HG02973 (cell line): ENCODE data around the gene HIVEP3.
A peak's percentile ranks its signal among the peaks of the same experiment; 100 is the strongest.
"Not testable (repeated sequence)": the region's sequence is repeated elsewhere in the genome, so short reads cannot be mapped to it uniquely, and the experiment has no call there.

Source experiments
- ATAC-seq: cut with Tn5 transposase; IDR thresholded peaks from one replicate; pipeline ENCODE4 v1.9.1; 2021; ENCODE audit warnings: moderate library complexity; ENCODE audit not compliant: unreplicated experiment

HIVEP3 gene

DNA sequence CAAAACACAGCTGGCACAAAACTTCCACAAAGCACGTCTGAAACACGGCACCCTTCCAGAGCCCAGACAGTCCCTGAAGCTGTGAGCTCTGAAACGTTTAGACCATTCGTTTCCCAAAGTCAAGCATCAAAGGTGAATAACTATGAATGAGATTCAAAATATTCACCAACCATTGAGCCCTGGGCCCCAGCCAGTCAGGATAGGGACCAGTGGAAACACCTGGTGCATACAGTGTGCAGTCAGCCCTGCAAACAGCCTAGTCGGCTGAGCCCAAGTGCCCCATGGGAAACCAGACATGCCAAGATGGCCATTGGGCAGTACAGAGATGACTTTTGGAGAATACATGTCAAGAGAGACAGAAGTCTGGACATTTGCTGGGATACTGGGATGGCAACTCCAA lies 343.9 kb downstream of the HIVEP3 start:
- no peak for ATAC-seq

DNA sequence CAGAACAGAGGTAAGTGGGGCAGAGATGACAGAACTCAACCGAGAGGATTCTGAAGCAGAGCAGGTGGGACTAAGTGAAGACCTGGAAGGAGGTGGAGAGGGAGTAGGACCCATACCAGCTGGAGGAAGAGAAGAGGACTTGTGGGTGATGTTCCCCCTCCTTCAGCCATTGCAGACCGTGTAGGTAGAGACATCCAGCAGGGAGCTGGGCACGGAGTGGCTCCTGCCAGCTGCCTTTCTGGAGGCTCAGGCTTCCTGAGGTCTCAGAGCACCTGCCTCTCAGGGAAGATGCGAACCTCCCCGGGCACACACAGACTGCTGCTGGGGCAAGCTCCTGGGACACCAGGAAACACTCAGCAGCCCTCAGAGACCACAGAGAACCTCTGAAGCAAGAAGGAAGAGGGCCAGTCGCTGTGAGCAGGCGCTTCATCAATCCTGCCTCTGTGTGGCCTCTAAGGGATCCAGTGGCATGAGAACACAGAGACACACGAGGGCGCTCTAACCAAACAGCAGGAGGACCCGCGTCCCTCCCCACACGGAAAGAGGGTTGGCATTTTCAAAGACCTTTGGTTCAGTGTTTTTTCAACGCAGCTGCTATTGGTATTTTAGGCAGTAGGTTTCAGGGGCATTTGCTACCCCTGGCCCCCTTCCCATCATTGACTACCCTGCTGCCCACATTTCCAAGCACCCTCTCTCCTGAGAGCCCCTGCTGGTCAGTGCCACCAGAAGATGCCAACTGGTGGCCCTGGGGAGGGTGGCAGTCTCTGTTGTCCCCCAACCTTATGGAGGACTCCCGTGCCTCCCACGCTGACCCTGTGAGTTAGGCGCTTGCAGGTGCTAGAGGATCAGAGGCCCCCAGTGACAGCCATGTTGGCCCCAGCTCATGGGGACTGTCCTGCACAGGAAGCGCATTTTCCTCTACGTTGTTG lies 344.7 kb downstream of the HIVEP3 start:
- ATAC-seq = peak; percentile 62

DNA sequence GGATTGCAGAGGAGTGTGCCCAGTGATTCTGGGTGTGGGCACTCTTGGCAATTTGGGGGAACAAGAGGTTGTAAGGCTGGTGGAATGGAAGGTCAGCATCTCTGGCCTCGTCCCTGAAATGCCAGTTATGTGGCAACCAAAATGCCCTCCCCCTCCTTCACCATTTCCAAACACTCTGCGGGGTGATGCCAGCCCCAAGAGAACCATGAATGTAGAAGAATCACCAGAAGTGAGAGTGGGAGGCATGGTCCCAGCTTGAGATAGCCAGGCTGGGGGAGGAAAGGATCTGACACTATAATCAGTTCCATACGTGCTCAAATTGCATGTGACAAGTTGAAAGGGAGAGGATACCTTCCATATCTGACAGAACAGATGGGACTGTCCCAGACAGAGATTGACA lies 345.5 kb downstream of the HIVEP3 start:
- no peak for ATAC-seq

DNA sequence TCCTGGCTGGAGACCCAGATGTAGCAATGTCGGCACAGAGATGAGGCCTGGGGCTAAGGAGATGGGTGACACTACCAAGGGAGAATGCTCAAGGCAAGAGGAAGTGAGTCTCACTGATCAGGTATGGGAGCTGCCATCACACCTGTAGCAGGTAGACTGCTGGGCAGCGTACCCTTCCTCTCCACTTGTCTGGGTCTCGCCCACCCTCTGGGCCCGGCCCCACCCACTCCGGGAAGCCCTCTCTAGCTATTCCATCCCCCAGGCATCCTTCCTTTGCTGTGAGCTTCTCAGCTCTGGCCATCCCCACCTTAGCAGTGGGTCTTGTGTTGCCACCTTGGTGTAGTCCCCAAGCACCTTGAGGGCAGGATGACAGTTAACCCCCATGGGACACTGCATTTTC lies 346.5 kb downstream of the HIVEP3 start:
- no peak for ATAC-seq

DNA sequence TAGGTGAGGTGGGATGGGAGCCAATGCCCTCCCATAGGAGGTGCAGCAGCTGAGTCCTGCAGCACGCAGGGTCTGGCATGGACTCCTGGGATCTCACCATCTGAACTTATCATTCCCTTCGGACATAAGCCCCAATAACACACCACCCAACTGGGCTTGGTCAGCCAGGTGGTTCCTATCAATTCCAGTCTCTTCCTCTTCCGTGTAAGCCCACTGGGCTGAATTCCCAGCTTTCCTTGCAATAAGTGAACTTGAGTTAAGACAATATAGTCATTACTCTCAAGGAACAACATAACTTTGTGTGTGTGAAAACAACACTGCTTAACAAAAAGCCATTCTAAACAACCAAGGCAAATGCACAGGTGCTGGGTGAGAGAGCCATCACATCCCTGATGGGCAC lies 347.7 kb downstream of the HIVEP3 start:
- ATAC-seq = no peak

DNA sequence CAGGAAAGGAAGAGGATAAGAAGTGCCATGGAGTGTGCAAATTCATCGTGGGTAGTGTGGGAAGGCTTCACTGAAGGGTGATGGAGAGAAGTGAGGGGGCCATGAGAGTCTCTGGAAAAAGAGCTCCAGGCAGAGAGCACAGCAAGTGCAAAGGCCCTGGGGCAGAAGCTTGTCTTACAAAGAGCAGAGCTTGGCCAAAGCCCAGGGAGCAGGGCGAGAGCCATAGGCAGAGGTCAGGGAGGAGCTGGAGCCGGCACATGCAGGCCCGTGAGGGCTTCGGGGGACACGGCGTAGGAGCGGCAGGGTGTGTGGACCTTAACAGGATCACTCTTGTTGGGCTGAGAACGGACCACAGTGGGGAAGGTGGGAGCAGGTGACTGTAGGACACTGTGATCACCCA lies 350.5 kb downstream of the HIVEP3 start:
- ATAC-seq = no peak

DNA sequence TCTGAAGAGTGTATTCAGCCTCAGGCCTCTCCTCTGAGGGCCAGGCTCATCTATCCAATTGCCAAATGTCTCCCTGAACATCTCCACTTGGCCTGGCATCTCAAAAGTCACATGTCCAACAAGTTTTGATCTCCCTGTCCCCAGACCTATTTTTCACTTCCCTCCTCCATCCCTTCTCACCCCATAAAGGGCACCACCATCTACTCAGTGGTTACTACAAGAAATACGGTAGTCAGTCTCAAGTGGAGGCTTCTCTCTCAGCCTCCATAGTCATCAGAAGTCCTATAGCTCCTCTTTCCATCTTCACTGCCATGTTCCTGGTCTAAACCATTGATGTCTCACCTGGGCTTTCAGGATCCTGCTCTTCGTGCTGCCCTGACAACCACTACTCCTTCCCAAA lies 351.8 kb downstream of the HIVEP3 start:
- ATAC-seq = no peak

DNA sequence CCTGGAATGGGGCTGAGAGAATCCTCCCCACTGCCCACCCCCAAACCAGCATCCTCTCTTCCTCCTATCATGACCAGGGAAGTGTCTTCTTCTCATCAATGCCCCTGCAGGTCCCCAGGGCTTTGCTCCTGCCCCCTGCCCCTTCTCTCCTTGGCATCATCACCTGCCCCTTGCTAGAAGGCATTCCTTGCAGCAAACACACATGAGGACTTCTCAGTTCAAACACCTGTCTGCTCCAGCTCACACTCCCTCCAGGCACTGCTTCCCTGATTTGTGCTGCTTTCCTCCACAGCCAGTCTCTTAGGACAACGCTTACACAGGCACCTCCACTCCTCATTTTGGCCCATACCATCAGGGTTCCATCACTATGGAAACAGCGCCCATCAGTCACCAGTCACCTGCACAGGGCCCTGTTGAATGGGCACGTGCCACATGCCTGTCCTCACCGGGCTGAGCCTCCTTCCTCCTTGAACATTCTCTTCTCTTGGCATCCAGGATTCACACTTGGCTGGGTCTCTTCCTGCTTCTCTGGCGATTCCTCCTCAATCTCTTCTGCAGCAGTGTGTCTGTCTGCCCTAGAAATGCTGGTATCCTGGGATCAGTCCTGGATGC lies 352.3 kb downstream of the HIVEP3 start:
- no peak for ATAC-seq

DNA sequence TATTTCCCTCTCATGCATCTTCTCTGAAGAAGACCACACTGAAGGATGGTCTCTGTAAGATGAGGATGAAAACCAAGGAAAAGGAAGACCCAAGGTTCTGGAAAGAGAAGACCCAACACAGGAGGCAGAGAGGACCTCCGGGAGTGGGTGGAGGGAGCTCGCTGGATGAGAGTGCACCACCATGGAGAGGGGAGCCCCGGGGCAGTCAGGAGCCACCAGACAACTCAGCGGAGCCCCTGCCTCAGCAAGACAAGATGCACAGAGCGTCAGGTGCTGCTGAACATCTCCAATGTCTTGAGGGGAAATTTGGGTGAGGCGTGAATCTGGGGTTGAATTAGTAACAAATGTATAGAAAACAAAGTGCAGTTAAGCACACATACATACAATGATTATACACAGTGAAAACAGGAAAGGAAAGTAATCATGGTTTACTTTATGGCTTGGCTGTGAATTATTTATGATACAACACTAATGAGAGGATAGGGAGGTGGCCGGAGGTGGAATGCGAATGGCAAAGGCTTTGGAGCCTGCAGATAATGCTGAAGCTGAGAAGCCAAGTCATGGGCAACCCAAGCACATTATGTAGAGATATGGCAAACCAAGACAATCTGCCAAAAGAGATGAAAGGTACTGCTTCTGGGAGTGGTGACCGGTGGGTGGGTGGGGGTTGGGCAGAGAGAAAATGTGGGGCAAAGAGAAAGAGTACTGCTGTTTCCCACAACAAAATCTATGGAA lies 353.8 kb downstream of the HIVEP3 start:
- no peak for ATAC-seq

DNA sequence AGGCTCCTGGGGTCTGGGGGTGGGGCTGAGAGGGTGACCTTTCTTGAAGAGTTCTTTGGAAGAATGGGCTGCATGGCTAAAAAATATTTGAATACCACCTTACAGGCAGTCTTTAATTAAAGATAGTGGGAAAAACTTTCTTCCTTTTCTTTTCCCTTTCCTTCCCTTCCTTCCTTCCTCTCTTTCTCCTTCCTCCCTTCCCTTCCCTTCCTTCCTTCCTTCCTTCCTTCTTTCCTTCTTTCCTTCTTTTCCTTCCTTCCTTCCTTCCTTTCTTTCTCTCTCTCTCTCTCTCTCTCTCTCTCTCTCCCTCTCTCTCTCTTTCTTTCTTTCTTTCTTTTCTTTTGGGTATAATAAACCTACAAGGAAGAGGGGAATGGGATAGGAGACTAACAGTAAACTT lies 356.4 kb downstream of the HIVEP3 start:
- no peak for ATAC-seq

DNA sequence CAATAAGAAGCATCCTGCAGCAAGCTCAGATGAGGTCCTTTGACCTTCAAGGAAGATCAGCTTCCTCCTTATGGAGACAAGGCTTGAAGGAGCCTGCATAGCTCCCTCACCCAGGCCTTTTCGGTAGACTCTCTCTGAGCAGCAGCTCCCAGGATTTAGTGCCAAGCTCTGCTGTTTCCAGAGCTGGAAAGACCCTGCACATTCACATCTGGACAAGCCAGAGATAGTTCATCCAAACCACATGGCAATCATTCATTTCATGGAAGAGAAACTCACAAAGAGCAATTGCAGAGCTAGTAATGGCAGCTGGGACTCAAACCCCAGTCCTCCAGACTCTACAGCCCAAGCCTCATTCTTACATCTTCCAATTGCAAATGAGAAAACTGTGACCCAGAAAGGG lies 357.8 kb downstream of the HIVEP3 start:
- ATAC-seq = no peak

DNA sequence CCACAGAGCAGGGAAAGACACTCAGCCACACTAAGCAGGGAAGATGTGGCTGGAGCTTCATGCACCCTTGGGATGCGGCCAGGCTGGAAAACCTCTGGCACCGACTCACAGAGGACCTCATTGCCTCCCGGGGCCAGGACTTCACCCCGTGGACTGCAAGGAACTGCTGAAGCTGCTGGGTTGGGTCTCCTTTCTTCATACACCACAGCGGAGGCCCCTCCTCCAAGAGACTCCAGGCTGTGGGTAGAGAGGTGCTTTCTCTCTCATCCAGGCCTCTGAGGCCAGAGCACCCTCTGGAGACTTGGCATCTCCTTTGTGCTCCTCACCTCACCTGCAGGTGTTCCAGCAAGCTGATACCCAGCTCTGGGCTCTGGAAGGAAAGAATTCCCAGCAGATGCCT lies 358.2 kb downstream of the HIVEP3 start:
- ATAC-seq = no peak

DNA sequence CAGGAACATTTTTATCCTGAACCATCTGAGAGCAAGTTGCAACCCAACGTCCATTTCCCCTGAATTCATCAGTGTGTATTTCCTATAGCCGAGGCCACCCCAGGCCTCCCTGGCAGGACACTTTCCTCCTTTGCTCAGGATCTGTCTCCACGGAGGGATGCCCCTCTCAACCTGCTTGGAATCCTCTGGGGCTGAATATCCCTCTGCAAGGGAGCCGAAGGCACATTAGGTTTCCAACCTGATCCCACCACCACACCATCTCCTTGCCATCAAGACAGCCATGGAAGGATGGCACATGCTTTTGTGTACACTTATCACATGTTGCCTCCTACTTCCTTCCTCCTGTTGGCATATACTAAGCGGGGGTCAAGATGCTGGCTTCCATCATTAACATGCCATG lies 359.4 kb downstream of the HIVEP3 start:
- no peak for ATAC-seq

DNA sequence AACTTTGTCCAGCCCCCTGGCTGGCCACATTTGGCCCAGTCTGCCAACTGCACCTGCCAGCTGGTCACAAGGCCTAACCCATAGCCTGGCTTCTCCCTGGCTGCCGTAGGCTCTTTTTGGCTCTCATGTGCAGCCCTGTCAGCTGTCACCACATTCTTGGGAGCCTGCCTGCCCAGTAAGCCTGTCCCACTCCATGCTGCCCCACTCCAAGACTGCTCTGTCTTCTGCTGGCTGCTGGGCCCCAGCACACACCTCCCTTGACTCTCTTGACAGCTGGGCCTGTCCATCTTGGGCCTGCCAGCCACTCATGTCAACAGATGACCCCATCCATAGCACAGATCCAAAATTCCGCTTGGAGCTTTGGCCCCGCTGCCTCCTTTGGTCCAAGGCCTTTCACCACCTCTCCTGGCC lies 360.0 kb downstream of the HIVEP3 start:
- no peak for ATAC-seq

DNA sequence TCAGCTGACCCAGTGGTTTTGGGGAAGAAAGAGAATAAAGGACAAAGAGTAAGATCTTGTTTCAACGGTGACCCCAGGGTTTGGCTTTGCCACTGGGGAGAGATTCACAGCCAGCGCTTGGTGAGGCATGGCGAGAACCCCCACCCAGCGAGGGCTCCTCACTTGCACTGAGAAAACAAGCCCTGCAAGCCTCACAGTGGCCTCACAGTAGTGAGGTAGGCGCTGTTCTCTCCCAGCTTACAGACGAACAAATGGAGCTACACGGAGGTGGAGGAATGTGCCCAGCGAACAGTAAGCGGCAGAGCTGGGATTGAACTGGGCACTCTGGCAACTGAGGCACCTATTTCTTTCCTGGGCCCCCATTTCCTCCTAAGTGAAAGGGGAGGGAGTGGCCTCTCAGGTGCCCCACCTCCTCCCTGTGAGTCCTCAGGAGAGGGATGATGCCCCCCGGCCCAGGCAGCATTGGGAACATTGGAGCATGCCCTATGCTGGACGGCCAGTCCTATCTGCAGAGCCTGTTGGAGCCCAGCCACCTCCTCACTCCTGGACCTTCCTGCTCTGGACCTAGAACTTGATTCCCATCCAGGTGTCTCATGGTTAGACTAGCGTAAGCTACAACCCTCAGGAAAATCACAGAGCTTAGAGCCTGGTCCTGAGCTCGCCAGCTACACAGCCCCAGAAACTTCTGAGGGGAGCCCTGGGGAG lies 360.8 kb downstream of the HIVEP3 start:
- ATAC-seq = no peak

DNA sequence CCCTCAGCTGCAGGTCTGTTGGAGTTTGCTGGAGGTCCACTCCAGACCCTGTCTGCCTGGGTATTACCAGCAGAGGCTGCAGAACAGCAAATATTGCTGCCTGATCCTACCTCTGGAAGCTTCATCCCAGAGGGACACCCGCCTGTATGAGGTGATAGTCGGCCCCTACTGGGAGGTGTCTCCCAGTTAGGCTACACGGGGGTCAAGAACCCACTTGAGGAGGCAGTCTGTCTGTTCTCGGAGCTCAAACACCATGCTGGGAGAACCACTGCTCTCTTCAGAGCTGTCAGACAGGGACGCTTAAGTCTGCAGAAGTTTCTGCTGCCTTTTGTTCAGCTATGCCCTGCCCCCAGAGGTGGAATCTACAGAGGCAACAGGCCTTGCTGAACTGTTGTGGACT lies 364.0 kb downstream of the HIVEP3 start:
- ATAC-seq = not testable (repeated sequence)

DNA sequence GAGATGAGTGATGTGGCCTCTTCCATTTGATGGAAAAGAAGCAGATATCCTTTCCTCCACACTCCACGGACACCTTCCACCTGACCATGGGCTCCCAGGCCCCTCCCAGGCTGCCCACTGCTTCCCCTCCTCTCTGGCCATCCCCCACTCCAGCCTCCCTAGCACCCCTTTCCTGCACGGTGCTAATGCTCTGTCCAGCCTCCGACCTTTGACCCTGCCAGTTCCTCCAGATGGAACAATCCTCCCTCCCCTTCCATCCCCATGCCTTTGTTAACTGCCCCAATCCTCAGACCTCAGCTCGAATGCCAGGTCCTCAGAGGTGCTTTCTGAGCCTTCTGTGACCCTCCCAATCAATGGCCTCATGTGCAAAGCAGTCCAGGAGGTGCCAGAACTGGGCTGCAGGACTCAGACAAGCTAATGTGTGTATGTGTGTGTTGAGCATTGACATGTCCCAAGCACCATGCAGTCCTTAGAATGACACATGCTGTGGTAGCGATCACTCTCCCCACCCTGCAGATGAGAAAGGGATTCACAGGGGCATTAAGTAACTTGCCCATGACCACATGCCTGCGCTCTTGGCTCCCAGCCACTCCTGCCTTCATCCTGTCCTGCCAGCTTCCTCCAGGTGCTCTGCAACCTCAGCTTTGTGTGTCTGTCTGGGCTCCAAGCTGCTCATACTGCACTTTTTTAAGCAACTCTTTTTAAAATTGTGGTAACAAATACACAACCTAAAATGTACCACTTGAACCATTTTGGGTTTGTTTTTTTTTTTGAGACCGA lies 370.8 kb downstream of the HIVEP3 start:
- no peak for ATAC-seq

DNA sequence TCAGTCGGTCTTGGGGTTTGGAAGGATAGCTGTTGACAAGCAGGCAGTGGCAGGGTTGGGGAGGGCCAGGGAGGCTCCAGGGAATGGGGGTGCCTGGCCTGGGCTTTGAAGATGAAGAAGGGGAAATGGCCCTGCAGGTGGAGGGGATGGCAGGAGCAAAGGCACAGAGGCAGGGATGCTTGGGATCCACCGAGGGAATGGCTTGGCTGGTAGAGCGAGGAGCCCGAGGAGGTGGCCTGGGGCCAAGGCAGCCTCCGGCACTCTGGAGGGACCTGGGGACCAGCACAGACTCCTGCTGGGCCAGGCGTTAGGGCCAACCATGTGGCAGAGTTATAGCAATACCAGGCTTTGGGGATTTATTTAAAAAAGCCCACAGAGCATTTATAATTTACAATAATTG lies 371.4 kb downstream of the HIVEP3 start:
- no peak for ATAC-seq

DNA sequence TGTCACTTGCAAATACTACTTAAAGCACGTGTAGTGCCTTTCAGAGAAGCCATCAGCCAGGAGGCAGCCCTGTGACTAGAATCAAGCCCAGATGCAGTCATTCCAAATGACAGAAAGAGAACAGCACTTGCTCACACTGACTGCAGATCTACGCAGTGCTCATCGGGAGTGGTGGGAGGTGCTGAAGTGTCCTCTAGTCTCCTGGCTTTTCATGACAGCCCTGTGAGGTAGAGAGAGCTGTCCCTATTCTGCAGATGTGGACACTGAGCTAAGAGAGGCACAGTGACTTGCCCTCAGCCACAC lies 371.9 kb downstream of the HIVEP3 start:
- no peak for ATAC-seq

DNA sequence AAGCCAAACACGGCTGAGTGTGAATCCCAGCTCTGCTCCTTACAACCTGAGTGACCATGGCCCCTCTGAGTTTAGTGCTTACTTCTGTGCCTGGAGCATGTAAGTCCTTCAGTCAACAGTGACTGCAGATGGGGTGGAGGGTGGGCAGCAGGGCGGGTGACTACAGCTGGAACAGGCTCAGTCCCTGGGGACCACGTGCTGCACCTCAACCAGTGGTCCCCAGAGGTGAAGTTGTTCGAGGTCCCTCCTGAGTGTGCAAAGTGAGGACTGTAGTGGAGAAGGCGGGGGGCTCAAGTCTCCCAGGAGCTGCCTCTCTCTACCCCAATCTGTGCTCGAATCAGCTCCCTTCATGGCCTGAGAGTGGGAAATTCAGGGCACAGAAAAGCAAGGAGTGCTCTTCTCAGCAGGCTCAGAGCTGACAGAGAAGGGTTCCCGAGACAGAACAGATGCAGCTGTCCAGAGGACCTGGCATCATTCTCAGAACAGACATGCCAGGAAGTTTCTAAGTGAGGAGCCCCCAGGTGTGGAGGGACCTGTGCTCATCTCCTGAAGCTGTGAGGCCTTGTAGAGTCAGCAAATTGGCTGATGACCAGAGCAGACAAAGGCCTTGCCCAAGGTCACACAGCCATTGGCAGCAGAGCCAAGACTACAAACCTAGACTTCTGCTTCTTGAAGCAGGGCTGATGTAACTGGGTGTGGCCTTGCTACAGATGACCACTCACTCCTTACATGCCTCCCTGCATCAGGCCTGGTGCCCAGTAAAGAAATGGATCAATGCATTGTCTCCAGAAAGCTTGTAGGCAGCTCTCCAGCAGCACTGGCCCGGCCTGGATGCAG lies 372.5 kb downstream of the HIVEP3 start:
- ATAC-seq = no peak
